ENCODE results near the gene PACS2.
"Not testable (repeated sequence)": the region's sequence is repeated elsewhere in the genome, so short reads cannot be mapped to it uniquely, and the experiment has no call there.

The PACS2 gene

DNA sequence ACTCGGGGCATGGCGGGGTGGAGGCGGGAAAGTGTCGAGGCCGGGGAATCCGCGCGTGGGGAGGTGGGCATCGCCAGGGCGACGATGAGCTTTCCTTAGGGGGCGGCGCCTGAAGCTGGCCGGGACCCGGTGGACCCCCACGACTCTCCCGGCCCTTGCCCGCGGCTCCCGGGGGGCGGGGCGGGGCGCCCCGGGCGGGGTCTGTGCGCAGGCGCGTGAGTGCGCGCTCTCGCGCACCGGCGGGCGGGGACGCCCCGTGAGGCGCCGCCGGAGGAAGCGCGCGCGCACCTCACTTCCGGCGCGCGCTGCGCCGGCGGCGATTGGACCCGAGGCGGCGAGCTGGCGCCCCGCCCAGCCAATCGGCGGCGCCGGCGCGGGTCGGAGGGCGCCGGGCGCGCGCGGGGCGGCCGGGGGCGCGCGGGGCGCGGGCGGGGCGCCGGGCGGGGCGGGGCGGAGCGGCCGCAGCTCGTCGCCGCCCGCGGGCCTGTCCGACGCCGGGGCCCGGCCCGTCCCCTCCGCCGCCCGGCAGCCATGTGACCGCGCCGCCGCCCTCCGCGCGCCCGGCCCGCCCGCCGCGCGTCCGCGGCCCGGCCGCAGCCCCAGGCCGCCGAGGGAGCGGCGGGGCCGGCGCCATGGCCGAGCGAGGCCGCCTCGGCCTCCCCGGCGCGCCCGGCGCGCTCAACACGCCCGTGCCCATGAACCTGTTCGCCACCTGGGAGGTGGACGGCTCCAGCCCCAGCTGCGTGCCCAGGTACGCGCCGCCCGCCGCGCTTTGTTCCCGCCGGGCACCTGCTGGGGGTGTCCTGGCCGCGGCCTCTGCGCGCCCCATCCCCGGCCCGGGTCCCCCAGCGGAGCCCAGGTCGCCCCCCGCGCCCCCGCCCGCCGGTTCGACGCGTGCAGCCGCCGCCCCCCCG, at the start of gene PACS2:
Gene PACS2 (plus strand): TSS at position 462 of the 914 bp plus-strand sequence. CDS start 171 bp downstream, at position 633.
- peak; percentile 96 for DNase-seq (ENCODE audit: insufficient read length, low spot score)
- peak; percentile 73 for FAIRE-seq

DNA sequence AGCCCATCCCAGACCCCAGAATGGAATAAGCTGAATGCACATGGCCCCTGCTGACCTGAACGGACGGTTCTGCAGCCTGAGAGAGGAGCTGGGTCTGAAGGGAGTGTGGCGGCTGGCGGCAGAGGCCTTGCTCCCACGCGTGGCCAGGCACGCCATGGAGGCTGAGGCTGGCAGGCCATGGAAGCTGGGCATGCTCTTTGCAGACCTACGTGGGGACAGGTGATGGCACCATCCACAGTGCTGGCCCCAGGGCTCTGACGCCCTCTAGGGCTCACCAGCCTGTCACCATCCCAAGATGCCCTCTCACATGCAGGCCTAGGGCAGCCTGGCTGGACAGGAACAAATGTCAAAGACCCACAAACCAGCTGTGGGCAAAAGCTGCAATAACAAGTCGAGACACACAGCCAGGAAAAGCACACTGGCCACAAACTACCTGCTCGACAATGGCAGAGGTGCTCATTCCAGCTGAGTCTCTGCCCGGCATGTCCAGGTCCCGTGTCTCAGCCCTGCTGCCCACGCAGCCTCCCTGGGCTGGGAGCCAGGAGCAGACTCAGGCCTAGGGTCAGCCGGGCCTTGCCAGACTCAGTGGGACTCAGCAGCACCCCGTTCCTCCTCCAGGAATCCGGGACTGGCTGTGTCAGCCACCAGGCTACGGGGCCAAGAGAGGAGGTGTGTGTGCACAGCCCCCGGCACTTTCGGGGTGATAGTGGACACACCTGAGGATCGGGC, 46.6 kb upstream of the PACS2 start:
- no peak for DNase-seq (ENCODE audit: insufficient read length, low spot score)
- FAIRE-seq, result no peak

- DNase-seq (ENCODE audit: insufficient read length, low spot score), result no peak
- FAIRE-seq, result no peak
Observed at GRCh38 chr14:105268736-105269354, 45.7 kb upstream of the PACS2 start.

GRCh38 chr14:105269405-105269804, 45.1 kb upstream of the PACS2 start:
- FAIRE-seq (no peak), DNase-seq (ENCODE audit: insufficient read length, low spot score) (no peak)

DNA sequence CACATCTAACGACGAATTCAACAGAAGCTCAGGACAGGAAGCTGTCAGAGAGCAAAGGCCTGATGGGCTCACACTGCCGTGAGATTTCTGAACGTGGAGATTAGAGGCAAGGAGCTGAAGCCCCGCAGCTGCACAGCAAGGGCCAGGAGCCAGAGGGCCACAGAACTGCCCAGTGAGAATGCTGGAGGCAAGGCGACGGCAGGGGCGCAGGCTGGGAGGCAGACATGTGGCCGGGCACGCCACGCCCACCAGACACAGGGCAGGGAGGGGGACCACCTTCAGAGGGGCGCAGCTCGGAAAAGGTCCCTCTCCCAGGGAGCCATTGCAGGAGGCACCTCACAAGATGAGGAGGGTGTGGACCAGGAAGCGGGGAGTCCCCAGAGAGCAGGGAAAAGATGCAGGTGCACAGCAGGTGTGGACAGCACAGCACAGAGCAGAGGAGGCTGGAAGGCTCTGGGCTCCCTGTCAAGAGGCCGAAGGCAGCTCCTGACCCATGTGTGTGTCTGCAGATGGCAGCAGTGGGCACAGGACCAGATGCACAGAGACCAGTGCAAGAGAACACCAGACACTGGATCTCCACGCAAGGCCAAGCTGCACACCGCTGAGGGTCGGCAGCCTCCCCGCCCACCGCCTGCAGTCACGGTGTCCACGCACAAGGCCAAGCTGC, 43.2 kb upstream of the PACS2 start:
- FAIRE-seq (no peak), DNase-seq (ENCODE audit: insufficient read length, low spot score) (no peak)

- DNase-seq (ENCODE audit: insufficient read length, low spot score) (no peak), FAIRE-seq (no peak)
Observed at GRCh38 chr14:105272623-105273022, 41.9 kb upstream of the PACS2 start.

GRCh38 chr14:105273062-105273461, 41.5 kb upstream of the PACS2 start:
- FAIRE-seq (no peak), DNase-seq (ENCODE audit: insufficient read length, low spot score) (no peak)

GRCh38 chr14:105274637-105275036, 39.9 kb upstream of the PACS2 start:
- FAIRE-seq (peak; percentile 28), DNase-seq (ENCODE audit: insufficient read length, low spot score) (no peak)

DNA sequence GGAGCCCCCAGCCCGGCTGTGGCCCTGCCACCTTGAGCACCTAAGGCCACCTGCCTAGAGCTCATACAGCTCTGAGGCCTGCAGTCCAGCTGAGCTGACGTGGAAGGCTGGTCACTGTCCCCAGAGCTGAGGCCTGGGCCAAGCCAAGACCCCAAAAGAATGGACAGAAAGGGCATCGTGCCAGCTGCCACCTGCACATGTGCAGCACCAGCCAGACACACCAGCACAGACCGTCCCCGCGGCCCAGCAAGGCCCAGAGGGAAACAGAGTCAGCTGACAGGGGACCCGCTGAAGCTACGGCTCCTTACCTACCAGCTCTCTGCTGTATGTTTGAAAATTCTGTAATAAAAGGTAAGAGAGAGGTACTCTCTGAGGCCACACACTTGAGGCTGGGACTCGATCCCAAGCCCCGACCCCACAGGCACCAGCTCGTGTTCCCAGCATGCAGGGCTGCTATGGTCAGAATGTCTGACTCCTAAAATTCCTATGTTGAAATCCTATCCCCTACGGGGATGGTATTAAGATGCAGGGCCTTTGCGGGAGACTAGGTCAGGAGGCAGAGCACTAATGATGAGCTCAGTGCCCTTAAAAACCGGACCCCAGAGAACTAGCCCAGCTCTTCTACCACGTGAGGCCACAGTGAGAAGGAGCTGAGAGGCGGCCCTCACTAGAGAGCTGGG, 39.1 kb upstream of the PACS2 start:
- FAIRE-seq (peak; percentile 28), DNase-seq (ENCODE audit: insufficient read length, low spot score) (peak; percentile 60)

GRCh38 chr14:105277448-105277847, 37.1 kb upstream of the PACS2 start:
- not testable (repeated sequence) for FAIRE-seq; DNase-seq (ENCODE audit: insufficient read length, low spot score)

DNA sequence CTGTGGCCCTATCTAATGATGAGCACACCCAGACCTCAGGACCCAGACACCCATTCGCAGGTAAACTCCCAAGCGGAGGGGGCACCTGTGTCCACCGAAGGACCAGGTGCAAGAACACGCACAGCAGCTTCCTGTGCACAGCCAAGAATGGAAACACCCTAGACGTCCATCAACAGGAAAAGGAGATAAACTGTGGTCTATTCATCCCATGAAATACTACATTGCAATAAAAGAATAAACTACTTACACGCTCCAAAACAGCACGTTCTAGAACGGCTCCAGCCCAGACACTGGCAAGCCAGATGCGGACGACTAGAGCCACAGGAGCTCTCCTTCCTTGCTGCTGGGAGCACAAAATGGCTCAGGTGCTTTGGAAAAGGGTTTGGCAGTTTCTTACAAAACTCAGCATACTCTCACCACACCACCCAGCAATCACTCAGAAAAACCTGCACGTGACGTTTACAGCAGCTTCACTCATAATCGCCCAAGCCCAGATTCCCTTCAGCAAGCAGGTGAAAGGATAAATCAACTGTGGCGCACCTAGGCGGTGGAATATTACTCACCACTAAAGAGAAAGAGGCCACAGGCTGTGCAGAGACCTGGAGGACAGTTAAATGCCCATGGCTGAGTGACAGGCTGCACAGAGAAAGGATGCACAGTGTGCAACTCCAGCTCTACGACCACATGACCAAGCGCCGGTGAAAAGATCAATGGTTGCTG, 34.7 kb upstream of the PACS2 start:
- DNase-seq (ENCODE audit: insufficient read length, low spot score) (no peak), FAIRE-seq (peak; percentile 51)

- FAIRE-seq (no peak), DNase-seq (ENCODE audit: insufficient read length, low spot score) (no peak)
Observed at GRCh38 chr14:105280525-105280924, 34.0 kb upstream of the PACS2 start.

DNA sequence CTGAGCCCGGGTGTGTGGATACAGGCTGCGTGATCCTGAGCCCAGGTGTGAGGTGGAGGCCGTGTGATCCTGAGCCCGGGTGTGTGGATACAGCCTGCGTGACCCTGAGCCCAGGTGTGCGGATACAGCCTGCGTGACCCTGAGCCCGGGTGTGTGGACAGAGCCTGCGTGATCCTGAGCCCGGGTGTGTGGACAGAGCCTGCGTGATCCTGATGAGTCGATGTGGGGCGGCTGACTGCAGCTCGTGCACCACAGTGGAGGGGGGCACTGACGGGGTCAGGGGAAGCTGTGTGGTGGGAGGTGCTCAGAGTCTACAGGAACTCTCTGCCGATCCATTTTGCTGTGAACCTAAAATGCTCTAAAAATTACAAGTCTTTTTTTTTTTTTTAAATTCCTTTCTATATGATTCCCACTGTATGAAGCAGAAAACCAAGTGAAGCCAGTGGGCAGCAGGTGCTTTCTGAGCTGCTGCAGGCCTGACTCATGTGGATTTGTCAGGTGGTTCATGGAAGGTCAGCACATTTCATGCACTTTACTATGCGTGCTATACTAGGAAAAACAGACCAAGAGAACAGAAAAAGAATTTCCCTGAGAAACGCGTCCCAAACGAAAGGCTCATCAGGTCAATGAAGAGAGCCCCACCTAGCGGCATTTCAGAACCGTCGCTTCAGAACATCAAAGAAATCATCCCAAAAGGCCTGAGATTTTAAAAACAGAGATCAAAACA, 33.0 kb upstream of the PACS2 start:
- peak; percentile 65 for DNase-seq (ENCODE audit: insufficient read length, low spot score)
- FAIRE-seq, result no peak

DNA sequence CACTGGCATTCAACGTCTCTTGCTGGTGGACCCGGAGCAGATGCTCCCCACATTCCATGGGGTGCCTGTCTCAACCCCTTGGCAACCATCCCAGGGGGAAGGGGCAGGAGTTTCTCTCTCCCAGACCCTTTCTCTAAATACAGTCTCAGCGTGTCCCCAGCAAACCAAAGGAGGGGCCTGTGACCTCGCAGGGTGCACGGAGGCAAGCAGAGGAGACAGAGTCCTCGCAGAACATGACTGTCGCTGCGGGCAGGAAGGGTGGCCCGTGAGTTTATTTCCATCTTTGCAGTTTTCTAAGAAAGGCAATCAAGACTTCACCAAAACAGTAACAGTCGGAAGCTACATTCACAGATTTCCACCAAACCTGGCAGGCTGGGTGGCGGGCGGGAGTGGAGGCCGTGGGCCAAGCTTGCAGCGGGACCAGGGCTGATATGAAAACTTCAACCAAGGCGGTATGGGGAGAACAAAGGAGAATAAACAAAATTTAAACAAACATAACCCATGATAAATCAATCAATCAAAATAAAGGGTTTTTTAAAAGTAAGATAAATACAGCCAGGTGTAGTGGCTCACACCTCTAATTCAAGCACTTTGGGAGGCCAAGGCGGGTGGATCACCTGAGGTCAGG, 32.3 kb upstream of the PACS2 start:
- no peak for DNase-seq (ENCODE audit: insufficient read length, low spot score)
- FAIRE-seq, result no peak

GRCh38 chr14:105283028-105283427, 31.5 kb upstream of the PACS2 start:
- DNase-seq (ENCODE audit: insufficient read length, low spot score) (no peak), FAIRE-seq (no peak)

- DNase-seq (ENCODE audit: insufficient read length, low spot score), result no peak
Observed at GRCh38 chr14:105283899-105284298, 30.6 kb upstream of the PACS2 start.

DNA sequence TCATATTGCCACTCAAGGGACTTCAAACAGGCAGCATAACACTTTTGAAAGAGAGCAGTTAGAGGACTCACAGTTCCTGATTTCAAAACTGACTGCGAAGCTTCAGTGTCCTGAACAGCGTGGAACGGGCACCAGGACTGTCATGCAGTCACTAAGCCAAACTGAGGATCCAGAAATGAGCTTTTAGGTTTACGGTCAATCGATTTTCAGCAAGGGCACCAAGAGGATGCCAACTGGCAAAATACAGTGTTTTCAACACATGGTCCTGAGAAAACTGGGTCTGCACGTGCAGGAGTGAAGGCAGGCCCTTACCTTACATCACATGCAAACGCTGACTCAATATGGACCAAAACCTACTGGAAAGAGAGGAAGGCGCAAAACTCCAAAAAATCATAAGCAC, 29.4 kb upstream of the PACS2 start:
- FAIRE-seq (no peak), DNase-seq (ENCODE audit: insufficient read length, low spot score) (no peak)

More at GRCh38 chr14:105283899-105284298, 30.6 kb upstream of the PACS2 start:
- FAIRE-seq, result no peak

DNA sequence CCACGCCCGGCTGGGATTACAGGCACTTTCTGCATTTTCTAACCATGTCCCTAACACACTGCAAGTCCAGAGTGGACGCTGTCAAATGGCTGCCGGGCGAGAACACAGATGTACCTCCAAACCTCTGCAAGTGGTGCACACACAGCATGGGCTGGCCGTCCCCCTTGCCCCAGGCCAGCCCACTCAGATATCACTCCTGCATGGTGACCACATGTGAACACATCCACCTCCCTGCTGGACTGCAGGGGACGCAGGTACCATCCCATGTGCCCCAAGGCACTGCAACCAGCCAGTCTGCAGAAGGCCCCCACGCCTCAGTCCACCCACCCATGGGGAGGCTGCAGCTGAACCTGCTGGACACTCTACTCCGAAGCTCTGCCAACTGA, 27.8 kb upstream of the PACS2 start:
- FAIRE-seq (no peak), DNase-seq (ENCODE audit: insufficient read length, low spot score) (no peak)
